ENCODE measurements around the gene STKLD1.
"Not testable (repeated sequence)": the region's sequence is repeated elsewhere in the genome, so short reads cannot be mapped to it uniquely, and the experiment has no call there.

The STKLD1 gene

GRCh38 chr9:133389562-133389961 is 13.4 kb downstream of the STKLD1 start:
- Histone ChIP-seq H2BK5ac (ENCODE audit: low read length) (peak overlapping the region; percentile 71), H3K4me3 (ENCODE audit: low read length in 2 of 2) (no peak overlapping the region), H4K8ac (ENCODE audit: low read depth, low read length) (no peak overlapping the region), H3K79me1 (ENCODE audit: low read depth, low read length) (no peaks in the 10 kb centered on the region), H4K91ac (ENCODE audit: low read depth, low read length, poor library complexity) (no peak overlapping the region), H3K36me3 (replicated peaks in 1 of 2; ENCODE audit: control insufficient read depth in 2 of 2, insufficient read depth in 2 of 2, low read length in 2 of 2) (no peaks in the 10 kb centered on the region), H2AFZ (ENCODE audit: low read length) (no peak overlapping the region), H3K27me3 (ENCODE audit: control insufficient read depth in 3 of 3, insufficient read depth in 3 of 3, low read depth in 1 of 3, low read length in 3 of 3) (no peaks in the 10 kb centered on the region), H3K4me1 (ENCODE audit: control insufficient read depth in 2 of 2, insufficient read depth in 1 of 2, low read depth in 1 of 2, low read length in 2 of 2) (peaks cover 0 to 2% of the 10 kb centered on the region in 2 donors), H2BK15ac (ENCODE audit: low read length) (peak overlapping the region; percentile 58), H2AK5ac (ENCODE audit: low read depth, low read length) (no peak overlapping the region), H3K18ac (ENCODE audit: low read length) (no peak overlapping the region), H3K4me2 (ENCODE audit: insufficient read depth, low read length, poor library complexity, severe bottlenecking) (no peak overlapping the region), H3K23ac (ENCODE audit: low read depth, low read length, poor library complexity) (no peak overlapping the region), H3K9me3 (replicated peaks in 1 of 2; ENCODE audit: control insufficient read depth in 2 of 2, insufficient read depth in 1 of 2, low read depth in 1 of 2, low read length in 2 of 2) (peaks cover 4 to 6% of the 10 kb centered on the region in 2 donors), H3K9ac (ENCODE audit: low read depth, low read length, poor library complexity) (no peak overlapping the region), H2BK12ac (ENCODE audit: low read length) (peak overlapping the region; percentile 16), H2BK120ac (ENCODE audit: low read depth, low read length) (no peak overlapping the region), H3K27ac (replicated peaks; ENCODE audit: low read length) (no peak overlapping the region), H3K4ac (ENCODE audit: low read length) (no peak overlapping the region), H3K14ac (ENCODE audit: low read length) (no peak overlapping the region)
- no peak for DNase-seq (ENCODE audit: low spot score)
- no CpG with 5 or more reads among the region's 13 CpGs for whole genome bisulfite sequencing, 2 donors (ENCODE audit: extremely low coverage in 2 of 2, insufficient read length in 2 of 2, insufficient replicate concordance in 1 of 2)

DNA sequence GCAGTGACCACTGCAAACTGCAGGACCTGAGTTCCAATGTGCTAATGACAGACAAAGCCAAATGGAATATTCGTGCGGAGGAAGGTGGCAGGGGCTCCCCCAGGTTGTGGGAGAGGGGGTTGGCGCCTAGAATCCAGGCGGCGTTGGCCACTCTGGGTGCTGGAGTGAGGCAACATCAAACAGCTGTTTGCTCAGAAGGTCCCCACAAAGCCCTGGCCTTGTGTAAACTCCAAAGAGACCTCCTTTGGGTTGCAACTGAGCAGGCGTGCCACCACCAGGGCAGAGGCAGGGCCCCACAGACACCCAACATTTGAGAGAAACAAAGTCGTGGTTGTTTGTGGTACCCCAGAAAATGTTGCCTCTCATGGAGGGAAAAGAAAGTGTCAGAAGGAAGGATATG is 14.5 kb downstream of the STKLD1 start:
- no peak for DNase-seq (ENCODE audit: low spot score)
- Histone ChIP-seq H2BK5ac (ENCODE audit: low read length) (no peak overlapping the region), H4K91ac (ENCODE audit: low read depth, low read length, poor library complexity) (no peak overlapping the region), H3K79me1 (ENCODE audit: low read depth, low read length) (no peaks in the 10 kb centered on the region), H3K27me3 (ENCODE audit: control insufficient read depth in 3 of 3, insufficient read depth in 3 of 3, low read depth in 1 of 3, low read length in 3 of 3) (peaks cover 0 to 2% (median 0%) of the 10 kb centered on the region in 3 experiments), H3K4me2 (ENCODE audit: insufficient read depth, low read length, poor library complexity, severe bottlenecking) (no peak overlapping the region), H3K4me3 (ENCODE audit: low read length in 2 of 2) (no peak overlapping the region), H3K18ac (ENCODE audit: low read length) (no peak overlapping the region), H2BK120ac (ENCODE audit: low read depth, low read length) (no peak overlapping the region), H3K9me3 (replicated peaks in 1 of 2; ENCODE audit: control insufficient read depth in 2 of 2, insufficient read depth in 1 of 2, low read depth in 1 of 2, low read length in 2 of 2) (peaks cover 4 to 6% of the 10 kb centered on the region in 2 donors), H3K4ac (ENCODE audit: low read length) (no peak overlapping the region), H2BK12ac (ENCODE audit: low read length) (no peak overlapping the region), H3K27ac (replicated peaks; ENCODE audit: low read length) (no peak overlapping the region), H3K36me3 (replicated peaks in 1 of 2; ENCODE audit: control insufficient read depth in 2 of 2, insufficient read depth in 2 of 2, low read length in 2 of 2) (no peaks in the 10 kb centered on the region), H3K4me1 (ENCODE audit: control insufficient read depth in 2 of 2, insufficient read depth in 1 of 2, low read depth in 1 of 2, low read length in 2 of 2) (peaks cover 0 to 2% of the 10 kb centered on the region in 2 donors), H4K8ac (ENCODE audit: low read depth, low read length) (no peak overlapping the region), H3K9ac (ENCODE audit: low read depth, low read length, poor library complexity) (no peak overlapping the region), H2AFZ (ENCODE audit: low read length) (no peak overlapping the region), H3K23ac (ENCODE audit: low read depth, low read length, poor library complexity) (no peak overlapping the region), H2BK15ac (ENCODE audit: low read length) (no peak overlapping the region), H2AK5ac (ENCODE audit: low read depth, low read length) (peak overlapping the region; percentile 63), H3K14ac (ENCODE audit: low read length) (peak overlapping the region; percentile 47)
- WGBS, 2 donors (ENCODE audit: extremely low coverage in 2 of 2, insufficient read length in 2 of 2, insufficient replicate concordance in 1 of 2), result no CpG with 5 or more reads among the region's 7 CpGs

DNA sequence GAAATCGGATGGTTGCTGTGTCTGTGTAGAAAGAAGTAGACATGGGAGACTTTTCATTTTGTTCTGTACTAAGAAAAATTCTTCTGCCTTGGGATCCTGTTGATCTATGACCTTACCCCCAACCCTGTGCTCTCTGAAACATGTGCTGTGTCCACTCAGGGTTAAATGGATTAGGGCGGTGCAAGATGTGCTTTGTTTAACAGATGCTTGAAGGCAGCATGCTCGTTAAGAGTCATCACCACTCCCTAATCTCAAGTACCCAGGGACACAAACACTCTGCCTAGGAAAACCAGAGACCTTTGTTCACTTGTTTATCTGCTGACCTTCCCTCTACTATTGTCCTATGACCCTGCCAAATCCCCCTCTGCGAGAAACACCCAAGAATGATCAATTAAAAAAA is 15.3 kb downstream of the STKLD1 start:
- H3K9ac ChIP-seq (ENCODE audit: low read depth, low read length, poor library complexity); DNase-seq (ENCODE audit: low spot score); H3K79me1 ChIP-seq (ENCODE audit: low read depth, low read length); H2BK12ac ChIP-seq (ENCODE audit: low read length); H2BK120ac ChIP-seq (ENCODE audit: low read depth, low read length); H3K4me2 ChIP-seq (ENCODE audit: insufficient read depth, low read length, poor library complexity, severe bottlenecking); H4K91ac ChIP-seq (ENCODE audit: low read depth, low read length, poor library complexity); H3K36me3 ChIP-seq (replicated peaks in 1 of 2; ENCODE audit: control insufficient read depth in 2 of 2, insufficient read depth in 2 of 2, low read length in 2 of 2); H3K27ac ChIP-seq (replicated peaks; ENCODE audit: low read length); H4K8ac ChIP-seq (ENCODE audit: low read depth, low read length); H2BK5ac ChIP-seq (ENCODE audit: low read length); H2AFZ ChIP-seq (ENCODE audit: low read length); H3K4ac ChIP-seq (ENCODE audit: low read length); H3K18ac ChIP-seq (ENCODE audit: low read length); H3K4me1 ChIP-seq (ENCODE audit: control insufficient read depth in 2 of 2, insufficient read depth in 1 of 2, low read depth in 1 of 2, low read length in 2 of 2); H2BK15ac ChIP-seq (ENCODE audit: low read length); H2AK5ac ChIP-seq (ENCODE audit: low read depth, low read length); H3K23ac ChIP-seq (ENCODE audit: low read depth, low read length, poor library complexity); H3K14ac ChIP-seq (ENCODE audit: low read length); H3K4me3 ChIP-seq (ENCODE audit: low read length in 2 of 2); H3K9me3 ChIP-seq (replicated peaks in 1 of 2; ENCODE audit: control insufficient read depth in 2 of 2, insufficient read depth in 1 of 2, low read depth in 1 of 2, low read length in 2 of 2); H3K27me3 ChIP-seq (ENCODE audit: control insufficient read depth in 3 of 3, insufficient read depth in 3 of 3, low read depth in 1 of 3, low read length in 3 of 3): not testable (repeated sequence)
- no CpG with 5 or more reads among the region's 4 CpGs for WGBS, 2 donors (ENCODE audit: extremely low coverage in 2 of 2, insufficient read length in 2 of 2, insufficient replicate concordance in 1 of 2)

GRCh38 chr9:133392308-133392707 is 16.1 kb downstream of the STKLD1 start:
- not testable (repeated sequence) for H3K4ac ChIP-seq (ENCODE audit: low read length); H3K9me3 ChIP-seq (replicated peaks in 1 of 2; ENCODE audit: control insufficient read depth in 2 of 2, insufficient read depth in 1 of 2, low read depth in 1 of 2, low read length in 2 of 2); H2BK120ac ChIP-seq (ENCODE audit: low read depth, low read length); H3K4me3 ChIP-seq (ENCODE audit: low read length in 2 of 2); H3K14ac ChIP-seq (ENCODE audit: low read length); H3K27ac ChIP-seq (replicated peaks; ENCODE audit: low read length); H2AFZ ChIP-seq (ENCODE audit: low read length); H3K4me2 ChIP-seq (ENCODE audit: insufficient read depth, low read length, poor library complexity, severe bottlenecking); H3K27me3 ChIP-seq (ENCODE audit: control insufficient read depth in 3 of 3, insufficient read depth in 3 of 3, low read depth in 1 of 3, low read length in 3 of 3); H4K8ac ChIP-seq (ENCODE audit: low read depth, low read length); H3K4me1 ChIP-seq (ENCODE audit: control insufficient read depth in 2 of 2, insufficient read depth in 1 of 2, low read depth in 1 of 2, low read length in 2 of 2); H4K91ac ChIP-seq (ENCODE audit: low read depth, low read length, poor library complexity); H3K18ac ChIP-seq (ENCODE audit: low read length); H2BK5ac ChIP-seq (ENCODE audit: low read length); H3K23ac ChIP-seq (ENCODE audit: low read depth, low read length, poor library complexity); H2BK15ac ChIP-seq (ENCODE audit: low read length); H2BK12ac ChIP-seq (ENCODE audit: low read length); H3K9ac ChIP-seq (ENCODE audit: low read depth, low read length, poor library complexity); H3K36me3 ChIP-seq (replicated peaks in 1 of 2; ENCODE audit: control insufficient read depth in 2 of 2, insufficient read depth in 2 of 2, low read length in 2 of 2); H2AK5ac ChIP-seq (ENCODE audit: low read depth, low read length); H3K79me1 ChIP-seq (ENCODE audit: low read depth, low read length); DNase-seq (ENCODE audit: low spot score)
- WGBS, 2 donors (ENCODE audit: extremely low coverage in 2 of 2, insufficient read length in 2 of 2, insufficient replicate concordance in 1 of 2), result no CpG with 5 or more reads among the region's 3 CpGs

Data from neuronal stem cell (in vitro differentiated cells).